DOHH2 (cell line): Measurements from ENCODE around the gene SIX3.

Experiments
- CTCF ChIP-seq: fragments of 200-600 bp; sonication (generic); IDR thresholded peaks from one replicate; pipeline ENCODE4 v1.5.1; 2014; ENCODE audit warnings: antibody characterized with exemption, mild to moderate bottlenecking, low read depth, low read length; ENCODE audit not compliant: poor library complexity, severe bottlenecking
- EZH2phosphoT487 ChIP-seq: fragments of 200-600 bp; sonication (generic); IDR thresholded peaks from 2 replicates; pipeline ENCODE4 v1.6.1; 2017; ENCODE audit warnings: borderline replicate concordance, mild to moderate bottlenecking, antibody characterized with exemption, low read length, moderate library complexity, mixed read lengths

- TF ChIP-seq CTCF: no peak
- TF ChIP-seq EZH2phosphoT487: no peak; the same call in 1 of the 2 replicates
Measured at GRCh38 chr2:44953499-44953883, 12.0 kb downstream of the SIX3 start.
